NCI-H526 treated with DMSO at 0.1 percent for 48 hours (cell line): ENCODE data around the gene BPGM.
"Not testable (repeated sequence)": the region's sequence is repeated elsewhere in the genome, so short reads cannot be mapped to it uniquely, and the experiment has no call there.

Experiments
- DNase-seq: peaks from one replicate; lab custom pipeline; 2025; lab: John Stamatoyannopoulos, UW

Gene BPGM

DNA sequence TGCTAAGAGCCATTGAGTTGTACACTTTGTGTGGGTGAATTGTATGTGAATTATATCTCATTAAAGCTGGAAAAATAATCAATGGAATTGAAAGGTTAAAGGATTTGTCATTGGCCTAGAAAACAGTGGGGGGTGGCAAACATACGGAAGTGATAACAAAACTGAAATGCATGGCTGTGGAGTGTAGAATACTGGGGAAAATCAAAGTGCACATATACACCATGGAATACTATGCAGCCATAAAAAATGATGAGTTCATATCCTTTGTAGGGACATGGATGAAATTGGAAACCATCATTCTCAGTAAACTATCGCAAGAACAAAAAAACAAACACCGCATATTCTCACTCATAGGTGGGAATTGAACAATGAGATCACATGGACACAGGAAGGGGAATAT, 18.4 kb downstream of the BPGM start:
- not testable (repeated sequence) for DNase-seq

DNA sequence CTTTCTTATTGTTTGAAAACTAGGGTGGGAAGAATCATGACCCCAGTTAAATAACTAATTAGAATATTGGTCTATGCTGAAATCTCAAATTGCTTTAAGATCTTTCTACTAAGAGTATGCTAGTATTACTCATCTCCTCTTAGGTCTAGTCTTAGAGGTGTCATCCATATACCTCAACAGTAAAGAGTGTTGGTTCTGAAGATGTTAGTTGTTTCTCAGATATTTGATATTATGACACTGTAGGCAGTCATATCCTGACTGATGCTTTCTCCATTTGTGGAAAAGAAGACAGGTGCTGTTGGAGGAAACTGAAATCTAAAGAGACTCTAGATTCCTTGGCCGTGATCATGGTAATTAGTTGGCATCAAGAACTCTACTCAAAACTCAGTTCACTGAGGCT, 21.2 kb downstream of the BPGM start:
- DNase-seq, result no peak

DNA sequence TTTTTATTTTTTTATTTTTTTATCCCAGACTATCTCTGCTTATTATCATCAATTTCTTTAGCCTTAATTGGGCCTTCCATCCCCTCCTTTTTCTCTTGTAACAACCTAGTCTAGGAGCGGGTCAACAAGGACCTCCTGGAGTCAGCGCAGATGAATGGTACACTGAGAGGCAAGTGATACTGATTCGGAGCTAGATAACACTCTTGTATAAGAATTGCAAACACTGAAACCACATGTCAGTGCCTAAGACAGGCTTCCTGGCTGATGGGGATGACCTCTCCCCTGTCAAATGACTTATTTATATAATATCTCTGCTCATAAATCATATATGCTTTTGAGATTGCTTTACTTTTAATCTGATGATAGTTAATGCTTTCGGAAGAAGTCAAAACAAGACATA, 22.7 kb downstream of the BPGM start:
- no peak for DNase-seq

DNA sequence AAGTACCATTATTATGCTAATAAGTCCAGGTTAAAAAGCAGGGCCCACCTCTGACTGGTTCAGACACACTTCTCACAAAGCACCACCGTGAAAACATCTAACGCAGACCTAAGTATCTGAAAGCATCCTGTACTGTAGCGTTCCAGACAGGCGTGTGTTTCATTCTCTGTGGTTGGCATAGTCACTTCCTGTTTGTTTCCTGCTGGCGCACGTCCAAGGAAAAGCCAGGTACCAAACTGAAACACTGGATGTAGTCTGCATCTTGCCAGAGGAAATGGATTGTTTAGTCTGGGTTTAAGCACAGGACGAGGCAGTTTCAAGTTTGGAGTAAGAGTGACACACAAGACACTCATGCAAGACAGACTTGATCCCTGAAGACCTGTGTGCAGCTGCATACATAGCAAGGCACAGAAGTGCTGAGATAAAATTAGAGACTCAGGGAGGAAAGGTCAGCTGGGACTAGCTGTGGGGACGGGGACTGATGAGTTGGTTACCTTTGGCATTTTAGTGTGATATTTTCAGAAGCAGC, 23.3 kb downstream of the BPGM start:
- peak; percentile 22 for DNase-seq

DNA sequence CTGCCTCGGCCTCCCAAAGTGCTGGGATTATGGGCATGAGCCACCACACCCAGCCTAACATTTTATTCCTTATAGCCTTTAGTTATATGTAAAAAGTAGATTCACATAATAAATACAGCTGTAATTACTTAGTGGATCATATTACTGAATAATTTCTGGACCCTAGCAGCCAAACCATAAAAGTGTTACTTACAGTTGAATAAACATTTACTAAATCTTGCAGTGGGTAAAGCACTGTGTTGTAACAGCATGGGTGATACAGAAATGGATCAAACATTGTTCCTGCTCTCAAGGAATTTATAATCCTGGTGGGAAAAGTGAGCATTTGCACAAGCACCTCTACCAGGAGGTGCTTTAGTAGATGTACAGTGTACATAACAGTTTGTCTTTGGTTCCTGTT, 25.0 kb downstream of the BPGM start:
- DNase-seq, result no peak

DNA sequence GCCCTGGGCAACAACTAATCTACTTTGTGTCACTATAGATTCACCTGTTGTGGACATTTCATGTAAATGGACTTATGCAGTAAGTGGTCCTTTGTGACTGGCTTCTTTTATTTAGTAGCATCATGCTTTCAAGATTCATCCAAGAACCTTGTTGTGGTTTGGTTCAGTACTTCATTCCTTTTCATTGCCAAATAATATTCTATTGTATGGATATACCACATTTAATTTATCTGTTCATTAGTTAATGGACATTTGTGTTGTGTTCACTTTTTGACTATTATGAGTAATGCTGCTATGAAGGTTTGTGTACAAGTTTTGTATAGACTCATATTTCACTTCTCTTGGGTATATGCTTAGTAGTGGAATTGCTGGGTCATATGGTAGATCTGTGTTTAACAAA, 27.8 kb downstream of the BPGM start:
- DNase-seq, result no peak

DNA sequence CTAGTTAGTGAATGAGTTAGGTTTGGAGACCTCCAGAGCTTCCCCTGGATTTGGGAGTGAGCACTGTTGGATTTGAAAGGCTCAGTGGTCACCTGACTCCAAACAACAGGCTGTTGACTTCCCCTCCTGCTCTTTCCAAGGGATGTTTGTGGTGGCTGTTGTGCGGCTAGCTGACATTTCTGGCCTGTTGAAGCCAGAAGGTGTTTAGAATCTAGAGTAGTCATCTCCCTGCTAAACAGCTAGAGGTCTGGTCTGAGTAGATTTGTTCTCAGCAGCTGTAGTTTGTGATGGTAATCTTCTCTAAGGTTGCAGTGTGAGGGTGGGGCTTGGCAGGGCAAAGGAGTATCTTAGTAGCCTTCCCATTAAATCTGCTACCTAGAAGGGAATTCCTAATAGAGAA, 30.1 kb downstream of the BPGM start:
- no peak for DNase-seq

DNA sequence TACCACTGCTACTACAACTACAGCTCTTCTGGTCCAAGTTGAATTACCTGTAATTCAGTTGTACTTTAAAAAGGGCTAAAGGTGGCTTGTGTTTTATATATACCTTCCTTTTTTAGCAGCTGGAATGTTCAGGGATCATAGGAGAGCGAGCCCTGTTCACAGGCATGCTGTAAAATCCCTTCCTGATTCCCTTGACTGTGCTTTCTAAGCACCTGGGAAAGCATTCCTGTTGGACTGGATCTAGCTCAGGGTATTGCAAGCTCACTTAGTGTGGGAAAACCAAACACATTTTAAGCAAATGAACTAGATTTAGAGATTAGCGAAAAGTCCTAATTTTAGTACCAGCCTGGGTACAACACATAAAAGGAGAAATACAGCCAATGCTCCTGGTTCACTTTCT, 31.5 kb downstream of the BPGM start:
- DNase-seq, result no peak

DNA sequence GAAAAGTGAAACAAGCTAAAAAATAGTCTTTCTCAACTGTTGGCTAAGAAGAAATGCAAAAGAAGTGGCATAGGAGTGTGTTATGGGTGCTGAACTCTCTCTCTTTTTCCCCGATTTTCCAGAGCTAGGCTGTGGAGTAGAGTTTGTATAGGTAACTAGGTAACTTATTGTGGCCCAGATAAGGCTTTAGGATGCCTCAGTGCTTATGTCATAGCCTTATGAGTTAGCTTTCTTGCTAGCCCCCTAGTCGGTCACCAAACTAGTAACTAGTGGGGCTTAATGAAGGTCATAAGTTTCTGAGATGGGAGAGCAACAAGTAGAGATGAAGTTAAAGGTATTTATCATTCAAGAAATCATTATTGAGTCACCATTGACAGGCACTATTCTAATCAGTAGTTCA, 32.4 kb downstream of the BPGM start:
- no peak for DNase-seq

DNA sequence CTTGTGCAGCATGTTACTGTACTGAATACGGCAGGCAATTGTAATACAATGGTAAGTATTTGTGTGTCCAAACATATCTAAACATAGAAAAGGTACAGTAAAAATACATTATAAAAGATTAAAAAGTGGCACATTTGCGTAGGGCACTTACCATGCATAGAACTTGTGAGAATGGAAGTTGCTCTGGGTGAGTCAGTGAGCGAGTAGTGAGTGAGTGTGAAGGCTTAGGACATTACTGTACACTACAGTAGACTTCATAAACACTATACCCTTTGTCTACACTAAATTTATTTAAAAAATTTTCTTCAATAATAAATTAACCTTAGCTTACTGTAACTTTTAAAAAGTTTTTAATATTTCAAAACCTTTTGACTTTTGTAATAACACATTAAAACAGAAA, 37.5 kb downstream of the BPGM start:
- DNase-seq, result no peak

DNA sequence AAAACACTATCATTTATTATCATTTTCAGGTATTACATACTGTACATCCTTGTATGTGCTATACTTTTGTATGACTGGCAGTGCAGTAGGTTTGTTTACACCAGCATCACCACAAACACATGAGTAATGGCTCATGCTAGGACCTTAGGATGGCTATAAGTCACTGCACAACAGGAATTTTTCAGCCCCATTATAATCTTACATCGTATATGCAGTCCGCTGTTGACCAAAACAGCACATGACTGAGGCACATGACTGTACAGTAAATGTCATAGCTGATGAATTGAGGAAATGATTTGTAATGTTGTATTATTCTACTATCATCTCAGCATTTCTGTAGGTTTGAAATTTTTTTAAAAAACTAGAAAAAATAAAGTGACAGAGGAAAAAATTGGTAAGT, 38.6 kb downstream of the BPGM start:
- DNase-seq, result no peak

DNA sequence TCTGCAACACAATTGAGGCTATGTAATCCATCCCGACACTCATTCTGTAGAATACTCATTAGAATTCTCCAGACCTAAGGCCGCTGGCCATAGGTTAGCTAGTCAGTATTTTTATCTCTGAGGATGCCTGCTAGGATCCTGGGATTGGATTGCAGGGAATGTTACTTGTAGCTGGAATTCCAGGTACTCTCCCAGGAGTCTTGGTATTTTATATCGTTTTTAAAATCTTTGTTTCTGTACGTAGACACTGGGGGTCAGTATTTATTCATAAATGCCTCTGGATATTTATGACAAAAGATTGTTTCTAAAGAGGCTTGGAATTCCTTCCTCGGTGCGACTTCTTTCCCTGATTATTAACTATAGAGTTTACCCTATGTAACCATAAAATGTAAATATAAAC, 40.1 kb downstream of the BPGM start:
- peak; percentile 25 for DNase-seq

DNA sequence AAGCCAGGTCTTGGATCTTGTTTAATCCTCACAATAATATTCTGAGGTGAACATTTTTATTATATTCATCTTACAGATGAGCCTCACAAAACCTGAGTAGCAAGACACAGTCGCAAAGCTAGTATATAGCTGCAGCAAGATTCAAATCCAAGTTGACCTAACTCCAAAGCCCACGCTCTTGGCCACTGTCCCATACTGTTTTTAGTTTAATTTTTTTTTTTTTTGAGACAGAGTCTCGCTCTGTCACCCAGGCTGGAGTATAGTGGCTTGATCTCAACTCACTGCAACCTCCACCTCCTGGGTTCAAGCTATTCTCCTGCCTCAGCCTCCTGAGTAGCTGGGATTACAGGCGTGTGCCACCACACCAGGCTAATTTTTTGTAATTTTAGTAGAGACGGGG, 42.9 kb downstream of the BPGM start:
- not testable (repeated sequence) for DNase-seq

DNA sequence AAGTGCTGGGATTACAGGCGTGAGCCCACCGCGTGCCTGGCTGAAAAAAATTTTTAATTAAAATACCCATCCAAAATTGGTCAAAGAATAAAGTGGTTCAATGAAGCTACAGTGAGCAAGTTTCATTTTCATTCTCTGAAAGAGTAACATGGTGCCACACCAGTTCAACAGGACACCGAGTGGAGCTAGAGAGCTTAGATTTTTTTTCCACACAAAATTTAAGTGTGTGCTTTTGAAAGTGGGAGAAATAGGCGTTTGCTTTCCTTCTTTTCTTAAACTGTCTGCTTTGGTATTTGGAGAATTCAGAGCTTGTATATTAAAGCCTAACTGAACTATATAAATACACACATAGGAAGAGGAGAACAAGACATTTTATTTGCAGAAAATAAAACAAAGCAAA, 43.4 kb downstream of the BPGM start:
- no peak for DNase-seq

DNA sequence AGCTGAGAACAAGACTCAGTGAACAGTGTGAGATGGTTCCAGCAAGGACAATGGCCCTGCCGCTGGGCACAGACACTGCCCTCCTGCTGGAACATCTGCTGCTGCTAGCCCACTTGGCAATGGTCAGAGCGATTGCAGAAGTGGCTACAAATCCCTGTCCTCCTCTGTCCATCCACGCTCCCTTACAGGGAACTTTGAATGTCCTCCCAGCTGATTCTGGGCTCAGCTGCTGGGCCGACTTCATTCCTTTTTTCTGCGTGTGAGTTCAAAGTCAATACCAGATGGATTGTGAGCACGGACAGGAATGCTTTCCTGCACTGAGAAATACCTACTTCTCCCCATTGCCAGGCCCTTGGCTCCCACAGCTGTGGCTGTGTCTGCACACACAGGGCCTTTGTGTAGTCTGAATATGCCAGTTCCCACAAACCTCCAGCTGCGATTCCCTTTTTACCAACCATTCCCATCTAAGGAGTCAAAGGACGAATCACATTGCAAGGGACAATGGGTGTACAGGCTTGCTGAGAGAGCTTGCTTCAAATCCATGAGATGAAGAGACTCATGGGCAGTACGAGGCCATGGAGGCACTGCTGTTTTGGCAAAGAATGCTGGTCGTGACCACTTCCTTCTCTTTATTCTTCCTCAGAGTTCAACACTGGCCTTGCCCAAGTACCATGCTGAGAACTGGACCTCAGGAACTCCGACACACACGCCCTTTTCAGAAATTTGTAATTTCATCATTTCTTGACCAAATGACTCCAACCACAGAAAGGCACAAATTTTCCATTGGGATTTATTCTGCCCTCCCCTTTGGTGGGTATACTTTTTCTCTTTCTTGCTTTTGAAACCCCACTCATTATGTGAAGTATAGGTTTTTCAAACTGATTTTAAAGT, 44.2 kb downstream of the BPGM start:
- no peak for DNase-seq

DNA sequence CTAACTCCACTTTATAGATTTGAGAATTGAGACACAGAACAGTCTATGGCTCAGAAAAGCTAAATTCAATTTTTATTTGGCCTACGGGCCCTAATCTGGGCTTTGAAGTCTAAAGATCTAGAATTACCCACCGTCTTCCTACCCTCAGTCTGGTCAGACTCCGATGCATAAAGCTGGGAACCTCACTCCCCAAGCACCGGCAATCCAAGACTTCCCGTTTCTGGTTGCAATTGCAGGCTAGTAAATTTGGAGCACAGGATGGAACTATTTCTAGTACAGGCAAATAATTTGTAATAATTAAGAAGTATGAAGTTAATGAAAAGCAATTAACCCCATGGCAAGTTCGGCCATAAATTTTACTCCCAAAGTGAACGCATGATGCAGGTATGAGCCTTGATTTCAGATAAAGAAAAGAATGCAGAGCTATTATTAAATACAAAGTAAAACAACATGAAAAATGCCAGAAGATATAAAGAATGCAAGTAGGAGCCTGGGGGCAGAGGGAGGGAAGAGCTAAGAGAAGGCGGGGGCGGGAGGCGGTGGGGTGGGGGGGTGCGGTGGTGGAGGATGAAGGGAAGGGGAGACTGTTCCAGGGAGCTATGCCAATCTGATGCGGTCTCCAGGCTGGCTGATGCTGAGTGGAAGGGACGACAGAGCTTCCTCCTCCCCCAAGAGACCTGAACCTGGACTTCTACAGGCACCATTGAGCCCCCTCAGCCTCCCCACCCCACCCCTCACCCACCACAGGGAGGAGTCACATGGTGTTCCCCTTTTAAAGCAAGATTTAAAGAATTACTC, 45.1 kb downstream of the BPGM start:
- DNase-seq, result no peak

DNA sequence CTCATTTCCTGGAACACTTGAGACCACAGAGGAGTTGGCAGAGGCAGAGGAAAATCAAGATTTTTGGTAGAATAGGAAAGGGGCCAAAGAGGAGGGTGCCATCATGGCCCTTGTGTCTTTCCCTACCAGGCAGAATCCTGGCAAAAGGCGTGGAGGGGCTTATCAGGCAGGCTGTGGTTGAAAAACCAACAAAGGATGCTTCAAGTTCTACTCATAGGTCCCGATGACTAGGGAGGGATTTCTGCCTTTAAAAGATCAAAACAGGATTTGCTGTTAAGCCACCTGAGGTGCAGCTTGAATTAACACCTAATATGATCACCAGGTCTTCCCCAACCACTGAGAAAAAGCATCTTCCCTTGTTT, 45.7 kb downstream of the BPGM start:
- no peak for DNase-seq

DNA sequence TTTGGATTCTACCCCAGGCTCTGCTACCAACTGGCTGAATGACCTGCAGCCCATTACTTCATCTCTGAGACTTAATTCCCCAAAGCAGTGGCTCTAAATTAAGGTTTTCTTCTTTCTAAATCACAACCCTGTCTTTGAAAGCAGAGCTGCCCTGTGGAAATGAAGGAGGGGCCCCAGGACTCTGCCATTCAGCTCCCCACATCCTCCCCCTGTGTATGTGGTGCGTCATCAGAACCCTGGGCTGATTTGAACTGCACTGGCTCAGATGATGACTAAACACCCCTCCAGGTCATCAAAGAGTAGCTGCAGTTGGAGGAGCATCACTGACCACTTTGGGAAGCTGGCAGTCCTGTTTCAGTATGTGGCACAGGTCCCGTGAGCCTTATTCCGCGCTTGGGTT, 46.6 kb downstream of the BPGM start:
- no peak for DNase-seq

DNA sequence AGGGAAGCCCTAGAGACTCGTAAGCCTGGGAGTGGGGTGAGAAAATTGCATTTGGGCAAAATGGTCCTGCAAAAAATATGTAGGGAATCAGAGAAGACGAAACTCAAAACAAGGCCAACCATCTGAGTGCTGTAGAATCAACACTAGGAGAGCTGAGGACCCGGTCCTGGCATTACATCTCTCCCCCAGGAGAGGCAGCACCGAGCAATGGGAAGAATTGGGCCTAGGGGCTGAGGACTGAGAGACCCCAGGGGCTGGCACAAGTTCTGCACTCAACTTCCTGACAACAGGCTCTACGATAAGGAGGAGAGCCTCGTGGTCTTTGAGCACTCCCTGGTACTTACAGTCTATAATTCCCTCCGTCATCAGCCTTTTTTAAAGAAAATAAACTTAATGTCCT, 47.6 kb downstream of the BPGM start:
- DNase-seq, result no peak

DNA sequence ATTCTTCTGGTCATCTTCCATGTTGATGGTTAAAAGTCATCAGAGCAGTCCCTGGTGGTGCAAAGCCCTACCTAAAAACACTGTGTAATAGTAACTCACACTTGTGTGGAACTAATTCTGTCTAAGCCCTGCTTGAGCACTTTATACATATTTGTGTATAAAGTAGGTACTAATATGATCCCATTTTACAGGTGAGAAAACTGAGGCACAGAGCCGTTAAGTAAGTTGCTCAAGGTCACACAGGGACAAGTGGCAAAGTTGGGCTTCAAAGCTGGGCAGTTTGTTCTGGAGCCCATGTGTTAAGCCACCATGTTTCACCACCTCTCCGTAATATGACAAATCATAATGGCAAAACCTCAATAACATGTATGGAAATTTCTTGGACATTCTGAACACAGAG, 48.1 kb downstream of the BPGM start:
- DNase-seq, result no peak

DNA sequence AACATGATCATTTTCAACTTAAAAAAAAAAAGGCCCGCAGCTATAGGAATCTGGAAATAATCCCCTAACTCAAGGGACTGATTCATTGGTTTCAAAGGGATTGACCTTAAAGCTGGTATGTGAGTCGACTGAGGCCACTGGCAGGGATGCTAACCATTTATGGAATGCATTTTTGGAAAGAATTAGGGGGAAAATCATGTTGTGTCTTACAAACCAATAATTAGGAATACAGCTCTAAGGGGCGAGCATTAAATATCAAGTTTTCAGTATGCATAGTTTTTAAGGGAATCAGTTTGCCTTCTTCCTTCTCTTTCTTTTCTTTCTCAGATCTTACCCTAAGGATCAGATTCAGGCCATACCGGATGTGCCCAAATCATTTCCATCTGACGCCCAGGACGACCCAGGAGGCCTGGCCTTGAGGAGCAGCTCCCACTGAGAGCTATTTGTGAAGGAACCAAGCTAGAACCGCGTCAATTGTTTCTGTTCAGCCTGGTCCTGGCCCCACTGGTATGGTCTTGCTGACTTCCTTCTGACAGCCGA, 48.7 kb downstream of the BPGM start:
- no peak for DNase-seq

DNA sequence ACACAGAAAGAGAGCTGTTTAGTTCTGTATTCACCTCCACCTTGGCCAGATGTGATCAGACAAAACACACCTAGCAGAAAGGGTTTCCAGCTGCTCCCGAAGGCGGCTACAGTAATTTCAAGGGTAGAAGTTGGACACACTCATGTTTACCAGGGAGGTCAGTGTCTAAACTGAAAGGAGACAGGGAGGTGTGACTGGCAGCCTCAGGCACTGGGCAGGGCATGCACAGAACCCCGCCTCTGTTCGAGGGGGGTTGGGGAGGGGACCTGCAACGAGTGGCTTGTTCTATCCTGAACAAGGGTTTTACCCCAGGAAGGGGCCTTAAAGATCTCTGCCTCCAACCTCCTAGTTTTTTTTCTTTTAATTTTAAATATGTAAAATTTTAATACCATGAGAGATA, 49.6 kb downstream of the BPGM start:
- no peak for DNase-seq
